ENCODE data around the gene COX19.

The COX19 gene

DNA sequence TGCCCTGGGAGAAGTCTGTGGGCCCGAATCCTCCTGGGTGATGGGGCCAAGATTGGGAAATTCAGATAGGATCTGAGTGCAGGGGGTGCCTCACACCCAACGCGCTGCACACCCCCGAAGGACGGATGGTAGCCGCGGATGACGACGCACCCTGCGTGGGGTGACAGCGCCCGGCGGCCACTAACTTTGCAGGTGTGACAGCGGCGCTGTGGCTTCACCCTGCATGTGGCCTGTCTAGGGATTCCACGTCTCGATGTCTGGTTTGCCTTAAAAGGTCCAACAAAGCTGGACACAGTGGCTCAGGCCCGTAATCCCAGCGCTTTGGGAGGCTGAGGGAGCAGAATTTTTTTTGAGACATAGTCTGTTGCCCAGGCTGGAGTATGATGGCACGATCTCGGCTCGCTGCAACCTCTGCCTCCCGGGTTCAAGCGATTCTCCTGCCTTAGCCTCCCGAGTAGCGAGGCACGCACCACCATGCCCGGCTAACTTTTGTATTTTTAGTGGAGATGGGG is 39.4 kb downstream of the COX19 start:
- H3K9ac ChIP-seq (ENCODE audit: low read length) = no peak overlapping the region
- H3K4me3 ChIP-seq (ENCODE audit: low read length) = no peak overlapping the region
- H3K27ac ChIP-seq (ENCODE audit: low read length) = no peak overlapping the region
- no peak overlapping the region for H2AFZ ChIP-seq (ENCODE audit: low read length)
- H3K9me3 ChIP-seq (replicated peaks; ENCODE audit: insufficient read depth, low read length) = no peaks in the 10 kb centered on the region
- no peaks in the 10 kb centered on the region for H3K9me2 ChIP-seq (replicated peaks; ENCODE audit: insufficient read depth, low read length)
- no peaks in the 10 kb centered on the region for H3F3A ChIP-seq (ENCODE audit: insufficient read depth, low read length)
- no peaks in the 10 kb centered on the region for H4K20me1 ChIP-seq (ENCODE audit: insufficient read depth, low read length)
- H3K4me2 ChIP-seq (ENCODE audit: low read depth, low read length) = no peak overlapping the region
- no peaks in the 10 kb centered on the region for H3K36me3 ChIP-seq (replicated peaks; ENCODE audit: insufficient read depth, low read length)
- TF ChIP-seq EZH2 (optimal IDR thresholded peaks at IDR 0.05; ENCODE audit: low read depth, low read length) (no peak), EZH2phosphoT487 (IDR thresholded peaks at IDR 0.05; ENCODE audit: low read length) (no peak)
- TF ChIP-seq, protein P1, sequence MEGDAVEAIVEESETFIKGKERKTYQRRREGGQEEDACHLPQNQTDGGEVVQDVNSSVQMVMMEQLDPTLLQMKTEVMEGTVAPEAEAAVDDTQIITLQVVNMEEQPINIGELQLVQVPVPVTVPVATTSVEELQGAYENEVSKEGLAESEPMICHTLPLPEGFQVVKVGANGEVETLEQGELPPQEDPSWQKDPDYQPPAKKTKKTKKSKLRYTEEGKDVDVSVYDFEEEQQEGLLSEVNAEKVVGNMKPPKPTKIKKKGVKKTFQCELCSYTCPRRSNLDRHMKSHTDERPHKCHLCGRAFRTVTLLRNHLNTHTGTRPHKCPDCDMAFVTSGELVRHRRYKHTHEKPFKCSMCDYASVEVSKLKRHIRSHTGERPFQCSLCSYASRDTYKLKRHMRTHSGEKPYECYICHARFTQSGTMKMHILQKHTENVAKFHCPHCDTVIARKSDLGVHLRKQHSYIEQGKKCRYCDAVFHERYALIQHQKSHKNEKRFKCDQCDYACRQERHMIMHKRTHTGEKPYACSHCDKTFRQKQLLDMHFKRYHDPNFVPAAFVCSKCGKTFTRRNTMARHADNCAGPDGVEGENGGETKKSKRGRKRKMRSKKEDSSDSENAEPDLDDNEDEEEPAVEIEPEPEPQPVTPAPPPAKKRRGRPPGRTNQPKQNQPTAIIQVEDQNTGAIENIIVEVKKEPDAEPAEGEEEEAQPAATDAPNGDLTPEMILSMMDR (IDR thresholded peaks at IDR 0.05; ENCODE audit: low read length) = no peak
- H3K27me3 ChIP-seq (replicated peaks; ENCODE audit: insufficient read depth, low read length) = peaks cover 50% of the 10 kb centered on the region
- no peak for DNase-seq
- no peaks in the 10 kb centered on the region for H3K4me1 ChIP-seq (ENCODE audit: low read length)
- no peaks in the 10 kb centered on the region for H3K79me2 ChIP-seq (ENCODE audit: low read length)

DNA sequence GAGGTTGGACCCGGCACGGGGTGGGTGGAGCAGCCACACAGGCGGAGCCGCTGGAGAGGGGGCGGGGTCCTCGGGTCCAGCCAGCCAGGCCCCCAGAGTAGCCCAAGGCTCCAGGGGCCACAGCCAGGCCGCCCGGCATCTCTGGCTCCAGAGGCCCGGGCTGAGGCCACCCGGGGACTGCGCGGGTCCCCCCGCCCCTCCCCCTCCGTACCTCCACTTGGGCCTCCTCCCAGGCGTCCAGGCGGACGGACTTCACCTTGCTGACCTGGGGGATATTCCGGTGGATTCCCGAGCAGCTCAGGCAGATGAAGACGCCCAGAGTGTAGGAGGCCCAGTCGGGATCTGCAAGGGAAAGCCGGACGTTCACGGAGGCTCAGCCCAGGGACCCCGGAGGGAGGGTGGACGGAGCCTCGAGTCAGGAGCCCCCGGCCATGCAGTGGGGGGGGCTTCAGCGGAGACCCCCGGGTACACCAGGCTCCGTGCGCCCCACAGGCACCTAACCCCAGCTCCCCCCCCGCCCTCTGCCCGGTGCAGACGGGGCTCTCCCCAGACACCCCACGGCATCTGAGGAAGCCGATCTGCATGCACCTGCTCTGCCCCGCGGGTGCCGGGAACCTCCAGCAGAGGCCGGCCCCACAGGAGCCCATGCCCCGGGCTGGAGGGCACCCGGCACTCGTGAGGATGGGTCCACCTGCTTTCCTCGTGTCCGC is 40.0 kb downstream of the COX19 start:
- Histone ChIP-seq H3K9me2 (replicated peaks; ENCODE audit: insufficient read depth, low read length) (no peaks in the 10 kb centered on the region), H3K27me3 (replicated peaks; ENCODE audit: insufficient read depth, low read length) (peaks cover 50% of the 10 kb centered on the region), H2AFZ (ENCODE audit: low read length) (no peak overlapping the region), H3K9ac (ENCODE audit: low read length) (no peak overlapping the region), H4K20me1 (ENCODE audit: insufficient read depth, low read length) (no peaks in the 10 kb centered on the region), H3K36me3 (replicated peaks; ENCODE audit: insufficient read depth, low read length) (no peaks in the 10 kb centered on the region), H3K27ac (ENCODE audit: low read length) (no peak overlapping the region), H3F3A (ENCODE audit: insufficient read depth, low read length) (no peaks in the 10 kb centered on the region), H3K79me2 (ENCODE audit: low read length) (no peaks in the 10 kb centered on the region), H3K4me2 (ENCODE audit: low read depth, low read length) (no peak overlapping the region), H3K4me1 (ENCODE audit: low read length) (no peaks in the 10 kb centered on the region), H3K4me3 (ENCODE audit: low read length) (no peak overlapping the region), H3K9me3 (replicated peaks; ENCODE audit: insufficient read depth, low read length) (no peaks in the 10 kb centered on the region)
- no peak for DNase-seq
- TF ChIP-seq, protein P1 (IDR thresholded peaks at IDR 0.05; ENCODE audit: low read length) = no peak
- no peak for TF ChIP-seq EZH2 (optimal IDR thresholded peaks at IDR 0.05; ENCODE audit: low read depth, low read length)

GRCh38 chr7:934469-935163 is 40.7 kb downstream of the COX19 start:
- Histone ChIP-seq H3F3A (ENCODE audit: insufficient read depth, low read length) (no peaks in the 10 kb centered on the region), H3K27me3 (replicated peaks; ENCODE audit: insufficient read depth, low read length) (peaks cover 50% of the 10 kb centered on the region), H3K79me2 (ENCODE audit: low read length) (no peaks in the 10 kb centered on the region), H3K36me3 (replicated peaks; ENCODE audit: insufficient read depth, low read length) (no peaks in the 10 kb centered on the region), H3K9me2 (replicated peaks; ENCODE audit: insufficient read depth, low read length) (no peaks in the 10 kb centered on the region), H3K4me3 (ENCODE audit: low read length) (no peak overlapping the region), H2AFZ (ENCODE audit: low read length) (no peak overlapping the region), H3K9ac (ENCODE audit: low read length) (no peak overlapping the region), H3K27ac (ENCODE audit: low read length) (no peak overlapping the region), H4K20me1 (ENCODE audit: insufficient read depth, low read length) (no peaks in the 10 kb centered on the region), H3K9me3 (replicated peaks; ENCODE audit: insufficient read depth, low read length) (no peaks in the 10 kb centered on the region), H3K4me2 (ENCODE audit: low read depth, low read length) (no peak overlapping the region), H3K4me1 (ENCODE audit: low read length) (no peaks in the 10 kb centered on the region)
- DNase-seq = no peak
- TF ChIP-seq, protein P1 (IDR thresholded peaks at IDR 0.05; ENCODE audit: low read length) = no peak
- TF ChIP-seq EZH2phosphoT487 (IDR thresholded peaks at IDR 0.05; ENCODE audit: low read length) = no peak
- TF ChIP-seq EZH2 (optimal IDR thresholded peaks at IDR 0.05; ENCODE audit: low read depth, low read length) = no peak
